K562 (cell line): ENCODE measurements around the gene MTTP. TPM values are rescaled to one million over a fixed set of nuclear protein-coding genes. Genes with fewer than 3 reads are reported as not detected.

ENCODE experiments used
- BCL6 ChIP-seq: fragments of 250-450 bp; sonication (Bioruptor Pico); IDR thresholded peaks from 2 replicates; pipeline ENCODE4 v1.4.0; 2020
- DMBX1 ChIP-seq: fragments of 250-450 bp; sonication (Bioruptor Pico); IDR thresholded peaks from 2 replicates; pipeline ENCODE4 v1.8.0; 2022; ENCODE audit warnings: inconsistent platforms, mild to moderate bottlenecking, moderate library complexity, borderline replicate concordance
- EGR1 ChIP-seq: fragments of 450-650 bp; conservative IDR thresholded peaks from 2 replicates; pipeline ENCODE4 v1.6.1; 2017; ENCODE audit warnings: mild to moderate bottlenecking
- HDAC1 ChIP-seq, 2 experiments: fragments of 450-650 bp; IDR thresholded peaks; 2 replicates each; pipeline ENCODE4 v1.6.1; 2016 to 2017; ENCODE audit warnings: inconsistent platforms in 1 of 2, mild to moderate bottlenecking in 1 of 2, moderate library complexity in 1 of 2
- PCBP1 ChIP-seq: fragments of 200-400 bp; formaldehyde crosslinking; IDR thresholded peaks from 2 replicates; pipeline ENCODE4 v1.6.1; 2018; ENCODE audit warnings: mild to moderate bottlenecking, low read depth, low read length; ENCODE audit not compliant: poor library complexity, severe bottlenecking
- SRSF7 ChIP-seq: fragments of 200-400 bp; formaldehyde crosslinking; optimal IDR thresholded peaks from 2 replicates; pipeline ENCODE3; 2017; ENCODE audit warnings: mild to moderate bottlenecking, low read depth, low read length
- SRSF9 ChIP-seq: fragments of 200-400 bp; formaldehyde crosslinking; IDR thresholded peaks from 2 replicates; pipeline ENCODE4 v1.6.1; 2017; ENCODE audit warnings: low read depth, low read length, borderline replicate concordance
- ZKSCAN3 ChIP-seq: fragments of 250-450 bp; sonication (Bioruptor Pico); IDR thresholded peaks from 2 replicates; pipeline ENCODE4 v1.4.0; 2020
- polyA plus RNA-seq, 8 experiments: library from polyadenylated mRNA; depleted of rRNA in 4 of 8; stranded (reverse) in 5 of 8; unstranded in 3 of 8; fragments of >200 nt; fragmentation: Nextera tagmentation in 2 of 8; fragmentation: Illumina TruSeq in 1 of 8; extraction: Ambion mirVana in 2 of 8; extraction: Trizol in 1 of 8; gene quantifications; 2 replicates each; pipeline versions ENCODE4 v1.2.1 to v1.2.3, GENCODE V29; 2011 to 2014; ENCODE audit warnings: inconsistent platforms in 1 of 8, missing spikeins in 1 of 8
- total RNA-seq, 7 experiments: library from RNA; depleted of rRNA in 6 of 7; stranded (reverse); fragments of >200 nt in 6 of 7; fragmentation: Illumina TruSeq in 2 of 7; extraction: Trizol in 2 of 7; gene quantifications; 2 replicates each; pipeline versions ENCODE4 v1.2.1 to v1.2.3, GENCODE V29; 2011 to 2021; ENCODE audit warnings: low replicate concordance in 1 of 7
- TF ChIP-seq, protein P1 (sequence below): fragments of 450-650 bp; IDR thresholded peaks from 2 replicates; pipeline ENCODE4 v1.6.1; 2016; ENCODE audit warnings: mild to moderate bottlenecking
- TF ChIP-seq, protein P2 (sequence below): fragments of 250-450 bp; sonication (Bioruptor Pico); IDR thresholded peaks from 2 replicates; pipeline ENCODE4 v1.5.0; 2021
- TF ChIP-seq, protein P3 (sequence below), 2 experiments: fragments of 450-650 bp; IDR thresholded peaks; 2 replicates each; pipeline ENCODE4 v1.6.1; 2016; ENCODE audit warnings: mild to moderate bottlenecking in 2 of 2, borderline replicate concordance in 1 of 2, low read depth in 1 of 2, moderate library complexity in 1 of 2
- TF ChIP-seq, protein P4 (sequence below), 2 experiments: fragments of 450-650 bp in 1 of 2; sonication (generic) in 1 of 2; formaldehyde crosslinking; conservative IDR thresholded peaks; 2 replicates each; pipeline versions ENCODE4 v1.4.0 to v1.8.1; 2020 to 2022; ENCODE audit warnings: mild to moderate bottlenecking in 1 of 2, missing genetic modification reagents in 1 of 2

The MTTP gene
- total and polyA plus RNA-seq, 9 of the 15 experiments (the other 6 are each of a cell fraction or from before 2014, with no cell fraction given) = 0.01 to 0.29 (median 0.04) TPM; not detected in 2

DNA sequence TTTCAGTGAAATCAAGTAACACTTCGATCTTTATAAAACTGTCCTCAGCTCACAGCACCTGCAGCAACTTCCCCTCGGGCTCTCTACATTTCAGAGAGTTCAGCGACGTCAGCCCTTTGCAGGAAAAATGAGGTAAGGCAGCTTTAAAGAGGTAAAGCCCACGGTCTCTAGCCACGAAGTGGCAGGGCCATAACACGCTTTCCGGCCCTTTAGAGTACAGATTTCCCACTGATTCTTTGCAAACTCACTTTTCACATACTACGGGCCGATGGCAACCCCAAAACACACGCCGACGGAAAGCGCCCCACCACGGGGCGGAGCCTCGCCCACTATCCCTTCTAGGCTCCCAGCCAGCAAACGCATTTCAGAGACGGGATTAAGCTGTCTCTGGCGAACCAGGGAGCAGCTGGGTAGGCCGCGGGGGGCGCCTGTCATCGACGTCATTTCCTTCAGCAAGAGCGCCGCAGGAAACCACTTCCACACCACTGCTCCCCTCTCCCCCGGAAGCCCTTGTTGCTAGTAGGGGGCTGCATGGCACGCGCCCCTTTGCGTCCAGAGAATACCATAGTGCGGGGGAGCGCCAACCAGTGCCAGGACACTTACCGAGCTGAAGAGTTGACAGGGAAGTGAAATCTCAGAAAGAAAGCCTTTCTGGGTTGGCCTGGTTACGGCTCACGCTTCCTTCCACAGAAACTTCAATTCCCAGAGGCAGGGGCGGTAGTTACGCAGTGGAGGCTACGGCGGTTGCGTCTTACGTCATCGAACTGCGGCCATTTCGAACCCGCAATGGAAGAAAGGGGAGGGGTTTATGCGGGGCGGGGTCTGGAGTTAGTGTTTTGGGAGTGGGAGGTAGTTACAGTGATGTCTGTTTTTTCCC is 11.1 kb upstream of the MTTP start, which contains the start of gene TRMT10A (continued):
- TF ChIP-seq DMBX1 (no peak), EGR1 (peak; percentile 73), PCBP1 (no peak), SRSF9 (no peak), BCL6 (no peak), ZKSCAN3 (CRISPR knock-in tag) (no peak), HDAC1 (IDR thresholded peaks at IDR 0.05) (peak in 1 of 2 experiments; percentile 76; a peak in 2 of 4 replicates), SRSF7 (no peak)
- TF ChIP-seq, protein P1, sequence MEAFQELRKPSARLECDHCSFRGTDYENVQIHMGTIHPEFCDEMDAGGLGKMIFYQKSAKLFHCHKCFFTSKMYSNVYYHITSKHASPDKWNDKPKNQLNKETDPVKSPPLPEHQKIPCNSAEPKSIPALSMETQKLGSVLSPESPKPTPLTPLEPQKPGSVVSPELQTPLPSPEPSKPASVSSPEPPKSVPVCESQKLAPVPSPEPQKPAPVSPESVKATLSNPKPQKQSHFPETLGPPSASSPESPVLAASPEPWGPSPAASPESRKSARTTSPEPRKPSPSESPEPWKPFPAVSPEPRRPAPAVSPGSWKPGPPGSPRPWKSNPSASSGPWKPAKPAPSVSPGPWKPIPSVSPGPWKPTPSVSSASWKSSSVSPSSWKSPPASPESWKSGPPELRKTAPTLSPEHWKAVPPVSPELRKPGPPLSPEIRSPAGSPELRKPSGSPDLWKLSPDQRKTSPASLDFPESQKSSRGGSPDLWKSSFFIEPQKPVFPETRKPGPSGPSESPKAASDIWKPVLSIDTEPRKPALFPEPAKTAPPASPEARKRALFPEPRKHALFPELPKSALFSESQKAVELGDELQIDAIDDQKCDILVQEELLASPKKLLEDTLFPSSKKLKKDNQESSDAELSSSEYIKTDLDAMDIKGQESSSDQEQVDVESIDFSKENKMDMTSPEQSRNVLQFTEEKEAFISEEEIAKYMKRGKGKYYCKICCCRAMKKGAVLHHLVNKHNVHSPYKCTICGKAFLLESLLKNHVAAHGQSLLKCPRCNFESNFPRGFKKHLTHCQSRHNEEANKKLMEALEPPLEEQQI = no peak
- TF ChIP-seq, protein P2, sequence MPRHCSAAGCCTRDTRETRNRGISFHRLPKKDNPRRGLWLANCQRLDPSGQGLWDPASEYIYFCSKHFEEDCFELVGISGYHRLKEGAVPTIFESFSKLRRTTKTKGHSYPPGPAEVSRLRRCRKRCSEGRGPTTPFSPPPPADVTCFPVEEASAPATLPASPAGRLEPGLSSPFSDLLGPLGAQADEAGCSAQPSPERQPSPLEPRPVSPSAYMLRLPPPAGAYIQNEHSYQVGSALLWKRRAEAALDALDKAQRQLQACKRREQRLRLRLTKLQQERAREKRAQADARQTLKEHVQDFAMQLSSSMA (CRISPR knock-in tag) = no peak
- TF ChIP-seq, protein P3, sequence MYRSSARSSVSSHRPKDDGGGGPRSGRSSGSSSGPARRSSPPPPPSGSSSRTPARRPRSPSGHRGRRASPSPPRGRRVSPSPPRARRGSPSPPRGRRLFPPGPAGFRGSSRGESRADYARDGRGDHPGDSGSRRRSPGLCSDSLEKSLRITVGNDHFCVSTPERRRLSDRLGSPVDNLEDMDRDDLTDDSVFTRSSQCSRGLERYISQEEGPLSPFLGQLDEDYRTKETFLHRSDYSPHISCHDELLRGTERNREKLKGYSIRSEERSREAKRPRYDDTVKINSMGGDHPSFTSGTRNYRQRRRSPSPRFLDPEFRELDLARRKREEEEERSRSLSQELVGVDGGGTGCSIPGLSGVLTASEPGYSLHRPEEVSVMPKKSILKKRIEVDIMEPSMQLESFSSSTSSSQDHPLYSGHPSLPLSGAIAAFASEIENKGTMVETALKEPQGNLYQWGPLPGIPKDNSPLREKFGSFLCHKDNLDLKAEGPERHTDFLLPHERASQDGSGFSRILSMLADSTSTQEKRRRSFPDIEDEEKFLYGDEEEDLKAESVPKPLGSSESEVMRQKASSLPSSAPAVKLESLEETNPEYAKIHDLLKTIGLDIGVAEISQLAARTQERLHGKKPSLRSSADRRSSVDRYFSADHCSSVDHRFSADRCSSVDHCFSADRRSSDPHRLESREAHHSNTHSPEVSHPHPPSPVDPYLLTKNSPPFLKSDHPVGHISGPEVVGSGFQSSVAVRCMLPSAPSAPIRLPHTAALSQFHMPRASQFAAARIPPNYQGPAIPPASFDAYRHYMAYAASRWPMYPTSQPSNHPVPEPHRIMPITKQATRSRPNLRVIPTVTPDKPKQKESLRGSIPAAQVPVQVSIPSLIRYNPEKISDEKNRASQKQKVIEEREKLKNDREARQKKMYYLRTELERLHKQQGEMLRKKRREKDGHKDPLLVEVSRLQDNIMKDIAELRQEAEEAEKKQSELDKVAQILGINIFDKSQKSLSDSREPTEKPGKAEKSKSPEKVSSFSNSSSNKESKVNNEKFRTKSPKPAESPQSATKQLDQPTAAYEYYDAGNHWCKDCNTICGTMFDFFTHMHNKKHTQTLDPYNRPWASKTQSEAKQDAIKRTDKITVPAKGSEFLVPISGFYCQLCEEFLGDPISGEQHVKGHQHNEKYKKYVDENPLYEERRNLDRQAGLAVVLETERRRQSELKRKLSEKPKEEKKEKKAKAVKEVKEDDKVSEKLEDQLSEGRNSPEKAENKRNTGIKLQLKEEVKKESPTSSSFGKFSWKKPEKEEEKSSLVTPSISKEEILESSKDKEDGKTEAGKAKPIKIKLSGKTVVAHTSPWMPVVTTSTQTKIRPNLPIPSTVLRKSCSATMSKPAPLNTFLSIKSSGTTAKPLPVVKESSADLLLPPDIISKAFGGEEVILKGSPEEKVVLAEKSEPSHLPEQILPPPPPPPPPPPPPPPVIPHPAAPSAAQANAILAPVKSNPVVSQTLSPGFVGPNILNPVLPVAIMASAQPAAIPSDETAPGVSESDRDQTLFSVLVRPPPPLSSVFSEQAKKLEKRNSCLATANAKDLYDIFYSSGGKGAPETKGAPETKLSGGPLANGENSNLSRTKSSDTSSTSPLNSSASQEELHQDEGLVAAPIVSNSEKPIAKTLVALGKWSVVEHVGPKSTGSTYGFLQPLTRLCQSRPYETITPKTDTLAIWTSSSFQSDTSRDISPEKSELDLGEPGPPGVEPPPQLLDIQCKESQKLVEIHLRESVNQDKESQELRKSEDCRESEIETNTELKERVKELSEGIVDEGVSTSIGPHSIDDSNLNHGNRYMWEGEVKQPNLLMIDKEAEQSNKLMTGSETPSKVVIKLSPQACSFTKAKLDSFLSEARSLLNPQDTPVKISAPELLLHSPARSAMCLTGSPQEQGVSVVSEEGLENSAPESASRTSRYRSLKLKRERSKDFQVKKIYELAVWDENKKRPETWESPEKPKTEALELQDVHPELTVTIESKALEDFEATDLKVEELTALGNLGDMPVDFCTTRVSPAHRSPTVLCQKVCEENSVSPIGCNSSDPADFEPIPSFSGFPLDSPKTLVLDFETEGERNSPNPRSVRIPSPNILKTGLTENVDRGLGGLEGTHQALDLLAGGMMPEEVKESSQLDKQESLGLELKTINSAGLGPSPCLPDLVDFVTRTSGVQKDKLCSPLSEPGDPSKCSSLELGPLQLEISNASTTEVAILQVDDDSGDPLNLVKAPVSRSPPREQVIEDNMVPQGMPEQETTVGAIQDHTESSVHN (IDR thresholded peaks at IDR 0.05; ENCODE audit: borderline replicate concordance in 1 of 2, low read depth in 1 of 2) = 0 out of 4 replicates have a peak, but pooled peaks of 1 of the 2 experiments have one; percentile 16
- TF ChIP-seq, protein P4, sequence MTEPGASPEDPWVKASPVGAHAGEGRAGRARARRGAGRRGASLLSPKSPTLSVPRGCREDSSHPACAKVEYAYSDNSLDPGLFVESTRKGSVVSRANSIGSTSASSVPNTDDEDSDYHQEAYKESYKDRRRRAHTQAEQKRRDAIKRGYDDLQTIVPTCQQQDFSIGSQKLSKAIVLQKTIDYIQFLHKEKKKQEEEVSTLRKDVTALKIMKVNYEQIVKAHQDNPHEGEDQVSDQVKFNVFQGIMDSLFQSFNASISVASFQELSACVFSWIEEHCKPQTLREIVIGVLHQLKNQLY (CRISPR knock-in tag; conservative IDR thresholded peaks at IDR 0.05) = no peak
